ENCODE results near the gene BMP3. TPM values are rescaled to one million over a fixed set of nuclear protein-coding genes. Genes with fewer than 3 reads are reported as not detected.

Gene BMP3
- polyA plus RNA-seq, 4 donors, result 0.45 to 14.1 (median 7.8) TPM; not detected in 1

DNA sequence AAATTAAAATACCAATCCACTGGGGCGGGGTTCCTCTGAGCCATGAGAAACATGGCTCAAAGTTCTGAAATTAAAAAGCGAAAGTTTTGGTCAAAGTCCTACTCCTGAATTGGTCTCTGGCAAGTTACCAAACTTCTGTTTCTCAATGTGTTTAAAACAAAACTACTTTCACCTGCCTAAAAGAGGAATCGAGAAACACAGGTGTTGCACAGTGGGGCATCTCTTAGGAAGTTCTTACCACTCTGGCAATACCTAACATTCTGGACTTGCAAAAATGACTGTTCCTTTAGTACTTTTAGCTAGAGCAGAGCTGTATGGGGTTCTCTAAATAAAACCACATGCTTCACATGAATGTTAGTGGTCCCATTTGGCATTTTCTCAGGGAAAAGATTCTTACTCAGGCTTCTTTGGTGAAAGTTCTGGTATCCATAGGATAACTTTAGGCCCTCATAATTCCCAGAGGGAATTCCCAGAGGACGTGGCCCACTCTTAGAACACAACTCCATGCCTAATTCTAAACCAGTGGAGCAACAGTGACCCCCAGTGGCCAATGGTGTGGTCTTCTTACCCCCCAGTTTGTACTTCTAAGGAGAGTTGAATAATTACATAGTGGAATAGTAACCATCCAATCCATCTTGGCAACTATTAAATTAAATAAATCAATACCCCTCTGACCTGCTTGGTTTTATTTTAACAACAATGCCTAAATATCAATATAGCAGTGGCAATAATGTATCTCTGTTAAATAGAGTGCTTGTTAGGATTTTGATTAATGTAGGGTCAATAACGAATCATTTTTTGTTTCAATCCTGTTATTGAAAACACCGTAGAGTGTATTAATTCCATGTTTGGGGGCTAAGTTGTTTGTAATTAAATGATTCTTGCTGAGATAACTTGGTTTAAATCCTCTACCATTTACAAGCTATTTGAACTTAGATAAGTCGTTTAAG is 21.9 kb downstream of the BMP3 start:
- no peak overlapping the region for H3K4me3 ChIP-seq (ENCODE audit: low read depth in 1 of 3, low read length in 3 of 3)
- FAIRE-seq, result no peak
- H3K27me3 ChIP-seq (ENCODE audit: control insufficient read depth in 3 of 3, insufficient read depth in 3 of 3, low read length in 3 of 3), result no peaks in the 10 kb centered on the region
- no peaks in the 10 kb centered on the region for H3K9me3 ChIP-seq (ENCODE audit: control insufficient read depth in 2 of 2, insufficient read depth in 1 of 2, low read depth in 1 of 2, low read length in 1 of 2)
- peak; percentile 83 for DNase-seq
- no peak overlapping the region for H3K27ac ChIP-seq (ENCODE audit: low read depth in 1 of 3, low read length in 2 of 3)
- peaks cover 3 to 6% (median 4%) of the 10 kb centered on the region in 3 donors for H3K4me1 ChIP-seq (ENCODE audit: control insufficient read depth in 3 of 3, insufficient read depth in 2 of 3, low read depth in 1 of 3, low read length in 2 of 3)
- H3K36me3 ChIP-seq (ENCODE audit: control insufficient read depth in 3 of 3, insufficient read depth in 2 of 3, low read depth in 1 of 3, low read length in 3 of 3), result no peaks in the 10 kb centered on the region
- WGBS, 3 donors, result 29 to 54% (median 36%) methylated on average over 7 of the region's 7 CpGs

- Histone ChIP-seq H3K4me3 (ENCODE audit: low read depth in 1 of 3, low read length in 3 of 3) (no peak overlapping the region), H3K27ac (ENCODE audit: low read depth in 1 of 3, low read length in 2 of 3) (no peak overlapping the region), H3K36me3 (ENCODE audit: control insufficient read depth in 3 of 3, insufficient read depth in 2 of 3, low read depth in 1 of 3, low read length in 3 of 3) (no peaks in the 10 kb centered on the region), H3K27me3 (ENCODE audit: control insufficient read depth in 3 of 3, insufficient read depth in 3 of 3, low read length in 3 of 3) (no peaks in the 10 kb centered on the region), H3K9me3 (ENCODE audit: control insufficient read depth in 2 of 2, insufficient read depth in 1 of 2, low read depth in 1 of 2, low read length in 1 of 2) (no peaks in the 10 kb centered on the region), H3K4me1 (ENCODE audit: control insufficient read depth in 3 of 3, insufficient read depth in 2 of 3, low read depth in 1 of 3, low read length in 2 of 3) (no peaks in the 10 kb centered on the region)
- WGBS, 3 donors, result 66 to 83% (median 71%) methylated on average over 1 of the region's 1 CpG
- FAIRE-seq (no peak), DNase-seq (no peak)
Measured at GRCh38 chr4:81058621-81059020, 28.1 kb downstream of the BMP3 start.

DNA sequence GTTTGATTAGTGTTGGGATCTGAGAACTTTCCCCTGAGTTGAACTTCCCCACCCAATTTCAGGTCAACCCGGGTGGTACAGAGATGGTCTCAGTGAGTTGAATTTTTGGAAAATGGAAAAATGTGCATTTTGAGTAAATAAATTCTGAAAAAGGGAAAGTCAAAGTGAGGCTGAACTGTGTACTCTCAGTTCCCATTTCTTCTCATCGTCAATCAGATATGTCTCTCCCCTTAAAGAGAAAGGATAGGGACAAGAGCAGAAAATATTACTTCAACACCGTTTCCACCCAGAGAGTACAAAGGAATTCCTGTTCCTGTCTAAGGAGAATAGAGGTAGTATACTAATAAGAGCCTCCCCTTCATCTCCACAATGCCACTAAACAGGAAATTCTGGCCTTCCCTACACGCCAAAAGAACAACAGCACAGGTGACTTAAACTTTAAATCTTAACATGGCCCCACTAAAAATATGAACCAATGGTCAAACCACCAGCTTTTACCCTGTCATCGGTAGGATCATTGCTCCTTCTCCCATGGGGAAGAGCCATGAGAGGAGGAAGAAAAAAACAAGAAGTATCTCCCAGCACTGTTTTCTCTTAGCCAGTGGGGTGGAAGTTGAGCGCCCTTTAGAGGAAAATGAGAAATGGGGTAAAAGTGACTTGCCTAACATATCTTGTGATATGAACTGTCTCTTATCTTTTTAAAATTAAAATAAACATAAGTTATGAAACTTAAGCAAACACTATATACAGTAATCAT is 30.3 kb downstream of the BMP3 start:
- H3K4me3 ChIP-seq (ENCODE audit: low read depth in 1 of 3, low read length in 3 of 3), result no peak overlapping the region
- WGBS, 3 donors, result 78 to 88% (median 87%) methylated on average over 6 of the region's 6 CpGs
- no peaks in the 10 kb centered on the region for H3K27me3 ChIP-seq (ENCODE audit: control insufficient read depth in 3 of 3, insufficient read depth in 3 of 3, low read length in 3 of 3)
- H3K9me3 ChIP-seq (ENCODE audit: control insufficient read depth in 2 of 2, insufficient read depth in 1 of 2, low read depth in 1 of 2, low read length in 1 of 2), result no peaks in the 10 kb centered on the region
- FAIRE-seq (no peak), DNase-seq (no peak)
- no peaks in the 10 kb centered on the region for H3K36me3 ChIP-seq (ENCODE audit: control insufficient read depth in 3 of 3, insufficient read depth in 2 of 3, low read depth in 1 of 3, low read length in 3 of 3)
- no peak overlapping the region for H3K27ac ChIP-seq (ENCODE audit: low read depth in 1 of 3, low read length in 2 of 3)
- H3K4me1 ChIP-seq (ENCODE audit: control insufficient read depth in 3 of 3, insufficient read depth in 2 of 3, low read depth in 1 of 3, low read length in 2 of 3), result no peaks in the 10 kb centered on the region

DNA sequence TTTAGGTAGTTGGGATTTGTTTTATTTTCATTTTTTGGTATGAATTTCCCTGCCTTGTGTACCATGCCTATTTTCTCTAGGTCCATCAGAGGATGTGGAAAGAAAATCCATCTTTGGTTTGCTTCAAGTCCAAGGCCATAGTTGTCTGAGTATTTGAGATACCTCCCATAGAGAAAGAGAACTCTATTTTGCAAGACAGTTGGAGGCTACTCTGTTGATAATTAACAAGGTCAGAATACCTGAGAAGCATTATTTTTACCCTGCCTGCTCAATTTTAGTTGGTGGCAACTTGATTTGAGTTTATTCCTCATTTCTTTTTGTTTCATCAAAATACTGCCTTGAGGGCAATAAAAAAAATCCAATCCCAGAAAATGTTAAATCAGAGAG is 30.8 kb downstream of the BMP3 start:
- H3K27ac ChIP-seq (ENCODE audit: low read depth in 1 of 3, low read length in 2 of 3), result no peak overlapping the region
- DNase-seq, result peak in 1 of 2 donors; percentile 16
- H3K4me3 ChIP-seq (ENCODE audit: low read depth in 1 of 3, low read length in 3 of 3), result no peak overlapping the region
- no peaks in the 10 kb centered on the region for H3K27me3 ChIP-seq (ENCODE audit: control insufficient read depth in 3 of 3, insufficient read depth in 3 of 3, low read length in 3 of 3)
- FAIRE-seq, result no peak
- H3K4me1 ChIP-seq (ENCODE audit: control insufficient read depth in 3 of 3, insufficient read depth in 2 of 3, low read depth in 1 of 3, low read length in 2 of 3), result no peaks in the 10 kb centered on the region
- no peaks in the 10 kb centered on the region for H3K9me3 ChIP-seq (ENCODE audit: control insufficient read depth in 2 of 2, insufficient read depth in 1 of 2, low read depth in 1 of 2, low read length in 1 of 2)
- H3K36me3 ChIP-seq (ENCODE audit: control insufficient read depth in 3 of 3, insufficient read depth in 2 of 3, low read depth in 1 of 3, low read length in 3 of 3), result no peaks in the 10 kb centered on the region

GRCh38 chr4:81062001-81062400 is 31.5 kb downstream of the BMP3 start:
- DNase-seq, result no peak
- no peak for FAIRE-seq
- WGBS, 3 donors, result 29 to 36% (median 35%) methylated on average over 1 of the region's 1 CpG
- Histone ChIP-seq H3K4me3 (ENCODE audit: low read depth in 1 of 3, low read length in 3 of 3) (no peak overlapping the region), H3K27me3 (ENCODE audit: control insufficient read depth in 3 of 3, insufficient read depth in 3 of 3, low read length in 3 of 3) (no peaks in the 10 kb centered on the region), H3K4me1 (ENCODE audit: control insufficient read depth in 3 of 3, insufficient read depth in 2 of 3, low read depth in 1 of 3, low read length in 2 of 3) (no peaks in the 10 kb centered on the region), H3K9me3 (ENCODE audit: control insufficient read depth in 2 of 2, insufficient read depth in 1 of 2, low read depth in 1 of 2, low read length in 1 of 2) (no peaks in the 10 kb centered on the region), H3K27ac (ENCODE audit: low read depth in 1 of 3, low read length in 2 of 3) (no peak overlapping the region), H3K36me3 (ENCODE audit: control insufficient read depth in 3 of 3, insufficient read depth in 2 of 3, low read depth in 1 of 3, low read length in 3 of 3) (no peaks in the 10 kb centered on the region)

GRCh38 chr4:81065446-81065845 is 34.9 kb downstream of the BMP3 start:
- FAIRE-seq, result no peak

GRCh38 chr4:81069706-81070331 is 39.3 kb downstream of the BMP3 start:
- Histone ChIP-seq H3K4me1 (ENCODE audit: control insufficient read depth in 3 of 3, insufficient read depth in 2 of 3, low read depth in 1 of 3, low read length in 2 of 3) (no peaks in the 10 kb centered on the region), H3K27ac (ENCODE audit: low read depth in 1 of 3, low read length in 2 of 3) (no peak overlapping the region), H3K9me3 (ENCODE audit: control insufficient read depth in 2 of 2, insufficient read depth in 1 of 2, low read depth in 1 of 2, low read length in 1 of 2) (no peaks in the 10 kb centered on the region), H3K4me3 (ENCODE audit: low read depth in 1 of 3, low read length in 3 of 3) (no peak overlapping the region), H3K36me3 (ENCODE audit: control insufficient read depth in 3 of 3, insufficient read depth in 2 of 3, low read depth in 1 of 3, low read length in 3 of 3) (no peaks in the 10 kb centered on the region), H3K27me3 (ENCODE audit: control insufficient read depth in 3 of 3, insufficient read depth in 3 of 3, low read length in 3 of 3) (no peaks in the 10 kb centered on the region)
- FAIRE-seq (no peak), DNase-seq (peak; percentile 90 to 91)
- WGBS, 3 donors, result 9 to 16% (median 13%) methylated on average over 6 of the region's 6 CpGs

More at GRCh38 chr4:81065446-81065845, 34.9 kb downstream of the BMP3 start:
- Histone ChIP-seq H3K27ac (ENCODE audit: low read depth in 1 of 3, low read length in 2 of 3) (no peak overlapping the region), H3K36me3 (ENCODE audit: control insufficient read depth in 3 of 3, insufficient read depth in 2 of 3, low read depth in 1 of 3, low read length in 3 of 3) (no peaks in the 10 kb centered on the region), H3K9me3 (ENCODE audit: control insufficient read depth in 2 of 2, insufficient read depth in 1 of 2, low read depth in 1 of 2, low read length in 1 of 2) (no peaks in the 10 kb centered on the region), H3K4me1 (ENCODE audit: control insufficient read depth in 3 of 3, insufficient read depth in 2 of 3, low read depth in 1 of 3, low read length in 2 of 3) (no peaks in the 10 kb centered on the region), H3K4me3 (ENCODE audit: low read depth in 1 of 3, low read length in 3 of 3) (no peak overlapping the region), H3K27me3 (ENCODE audit: control insufficient read depth in 3 of 3, insufficient read depth in 3 of 3, low read length in 3 of 3) (no peaks in the 10 kb centered on the region)
- WGBS, 3 donors, result 38 to 62% (median 54%) methylated on average over 5 of the region's 5 CpGs
- peak in 1 of 2 donors; percentile 40 for DNase-seq

DNA sequence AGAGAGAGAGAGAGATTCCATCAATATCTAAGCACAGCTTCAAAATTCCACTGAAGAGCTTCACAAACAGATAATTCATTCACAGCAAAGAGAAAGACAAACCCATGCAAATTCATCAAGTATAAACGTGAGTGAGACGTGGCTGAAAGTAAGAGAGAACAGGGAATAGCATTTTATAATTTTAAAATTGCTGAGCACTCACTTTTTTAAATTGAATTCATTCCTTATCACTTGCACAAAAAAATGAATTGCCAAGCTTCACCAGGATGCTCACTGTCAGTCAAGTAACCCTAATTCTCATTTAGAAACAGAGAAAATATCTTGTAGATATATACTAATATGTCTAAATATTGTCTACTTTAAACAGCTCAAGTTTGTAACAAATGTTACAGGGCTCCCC is 40.5 kb downstream of the BMP3 start:
- H3K27ac ChIP-seq (ENCODE audit: low read depth in 1 of 3, low read length in 2 of 3), result no peak overlapping the region
- no peaks in the 10 kb centered on the region for H3K9me3 ChIP-seq (ENCODE audit: control insufficient read depth in 2 of 2, insufficient read depth in 1 of 2, low read depth in 1 of 2, low read length in 1 of 2)
- FAIRE-seq (no peak), DNase-seq (no peak)
- H3K36me3 ChIP-seq (ENCODE audit: control insufficient read depth in 3 of 3, insufficient read depth in 2 of 3, low read depth in 1 of 3, low read length in 3 of 3), result no peaks in the 10 kb centered on the region
- H3K27me3 ChIP-seq (ENCODE audit: control insufficient read depth in 3 of 3, insufficient read depth in 3 of 3, low read length in 3 of 3), result no peaks in the 10 kb centered on the region
- no peaks in the 10 kb centered on the region for H3K4me1 ChIP-seq (ENCODE audit: control insufficient read depth in 3 of 3, insufficient read depth in 2 of 3, low read depth in 1 of 3, low read length in 2 of 3)
- no peak overlapping the region for H3K4me3 ChIP-seq (ENCODE audit: low read depth in 1 of 3, low read length in 3 of 3)
- WGBS, 3 donors, result 44 to 57% (median 55%) methylated on average over 2 of the region's 2 CpGs

All from small intestine (tissue), 7 donors.